Chondrocyte (in vitro differentiated cells): ENCODE data around the gene AGPS. TPM values are rescaled to one million over a fixed set of nuclear protein-coding genes. Genes with fewer than 3 reads are reported as not detected.
"Not testable (repeated sequence)": the region's sequence is repeated elsewhere in the genome, so short reads cannot be mapped to it uniquely, and the experiment has no call there.

Experiments used
- DNase-seq: peaks from one replicate; pipeline ENCODE4 v3.0.0; 2021; ENCODE audit warnings: mixed read lengths, low spot score
- H3K27ac Mint-ChIP-seq: one replicate; pipeline ENCODE4 v1.8.0; 2021; ENCODE audit warnings: mild to moderate bottlenecking, moderate library complexity, mixed read lengths; ENCODE audit not compliant: unreplicated experiment
- H3K27me3 Mint-ChIP-seq: 2 replicates; pipeline ENCODE4 v1.8.0; 2021; ENCODE audit warnings: low read depth, mixed read lengths
- H3K36me3 Mint-ChIP-seq: 2 replicates; pipeline ENCODE4 v1.8.0; 2021; ENCODE audit warnings: low read depth, mixed read lengths
- H3K4me1 Mint-ChIP-seq: 2 replicates; pipeline ENCODE4 v1.8.0; 2021; ENCODE audit warnings: low read depth, mild to moderate bottlenecking, mixed read lengths
- H3K4me3 Mint-ChIP-seq: one replicate; pipeline ENCODE4 v1.8.0; 2021; ENCODE audit warnings: mild to moderate bottlenecking, moderate library complexity, mixed read lengths; ENCODE audit not compliant: unreplicated experiment
- H3K9me3 Mint-ChIP-seq: 2 replicates; pipeline ENCODE4 v1.8.0; 2021; ENCODE audit warnings: low read depth, mixed read lengths
- total RNA-seq: library from RNA; stranded (reverse); gene quantifications from 3 replicates; pipeline ENCODE4 v1.2.1, GENCODE V29; 2021
- TF ChIP-seq, protein P1 (sequence below): fragments of 200-600 bp; sonication (generic); IDR thresholded peaks from 2 replicates; pipeline ENCODE4 v1.5.0; 2021; ENCODE audit warnings: antibody characterized with exemption, mild to moderate bottlenecking, moderate library complexity

Gene AGPS
- total RNA-seq, 1 donor from 2014 or later: 40.2 TPM

DNA sequence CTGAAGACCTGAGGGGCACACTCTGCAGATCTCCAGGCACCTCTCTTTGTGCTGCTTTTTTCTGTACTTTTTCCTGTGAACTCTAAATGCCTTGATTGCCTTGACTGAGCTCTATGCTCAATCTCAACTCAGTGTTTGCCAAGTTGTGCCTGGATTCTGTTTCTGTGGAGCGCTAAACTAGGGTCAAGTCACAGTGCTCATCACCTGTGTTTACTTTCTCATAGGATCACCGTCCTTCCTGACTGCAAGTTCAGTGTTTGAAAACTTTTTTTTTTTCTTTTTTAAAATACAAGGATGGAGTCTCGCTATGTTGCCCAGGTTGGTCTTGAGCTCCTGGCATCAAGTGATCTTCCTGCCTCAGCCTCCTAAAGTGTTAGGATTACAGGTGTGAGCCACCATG lies 62.6 kb downstream of the AGPS start:
- Mint-ChIP-seq H3K4me1 (peaks cover 4% of the 10 kb centered on the region), H3K4me3 (no peak overlapping the region), H3K27ac (no peak overlapping the region), H3K27me3 (no peaks in the 10 kb centered on the region), H3K9me3 (peaks cover 3% of the 10 kb centered on the region), H3K36me3 (peaks cover 15% of the 10 kb centered on the region)
- TF ChIP-seq, protein P1, sequence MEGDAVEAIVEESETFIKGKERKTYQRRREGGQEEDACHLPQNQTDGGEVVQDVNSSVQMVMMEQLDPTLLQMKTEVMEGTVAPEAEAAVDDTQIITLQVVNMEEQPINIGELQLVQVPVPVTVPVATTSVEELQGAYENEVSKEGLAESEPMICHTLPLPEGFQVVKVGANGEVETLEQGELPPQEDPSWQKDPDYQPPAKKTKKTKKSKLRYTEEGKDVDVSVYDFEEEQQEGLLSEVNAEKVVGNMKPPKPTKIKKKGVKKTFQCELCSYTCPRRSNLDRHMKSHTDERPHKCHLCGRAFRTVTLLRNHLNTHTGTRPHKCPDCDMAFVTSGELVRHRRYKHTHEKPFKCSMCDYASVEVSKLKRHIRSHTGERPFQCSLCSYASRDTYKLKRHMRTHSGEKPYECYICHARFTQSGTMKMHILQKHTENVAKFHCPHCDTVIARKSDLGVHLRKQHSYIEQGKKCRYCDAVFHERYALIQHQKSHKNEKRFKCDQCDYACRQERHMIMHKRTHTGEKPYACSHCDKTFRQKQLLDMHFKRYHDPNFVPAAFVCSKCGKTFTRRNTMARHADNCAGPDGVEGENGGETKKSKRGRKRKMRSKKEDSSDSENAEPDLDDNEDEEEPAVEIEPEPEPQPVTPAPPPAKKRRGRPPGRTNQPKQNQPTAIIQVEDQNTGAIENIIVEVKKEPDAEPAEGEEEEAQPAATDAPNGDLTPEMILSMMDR: no peak
- no peak for DNase-seq

DNA sequence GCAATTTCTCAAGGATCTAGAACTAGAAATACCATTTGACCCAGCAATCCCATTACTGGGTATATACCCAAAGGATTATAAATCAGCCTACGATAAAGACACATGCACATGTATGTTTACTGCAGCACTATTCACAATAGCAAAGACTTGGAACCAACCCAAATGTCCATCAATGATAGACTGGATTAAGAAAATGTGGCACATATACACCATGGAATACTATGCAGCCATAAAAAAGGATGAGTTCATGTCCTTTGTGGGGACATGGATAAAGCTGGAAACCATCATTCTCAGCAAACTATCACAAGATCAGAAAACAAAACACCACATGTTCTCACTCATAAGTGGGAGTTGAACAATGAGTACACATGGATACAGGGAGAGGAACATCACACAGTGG lies 67.2 kb downstream of the AGPS start:
- H3K27ac Mint-ChIP-seq, H3K9me3 Mint-ChIP-seq, H3K27me3 Mint-ChIP-seq, H3K4me3 Mint-ChIP-seq, H3K4me1 Mint-ChIP-seq, DNase-seq: not testable (repeated sequence)
- H3K36me3 Mint-ChIP-seq: peaks cover 11% of the 10 kb centered on the region

DNA sequence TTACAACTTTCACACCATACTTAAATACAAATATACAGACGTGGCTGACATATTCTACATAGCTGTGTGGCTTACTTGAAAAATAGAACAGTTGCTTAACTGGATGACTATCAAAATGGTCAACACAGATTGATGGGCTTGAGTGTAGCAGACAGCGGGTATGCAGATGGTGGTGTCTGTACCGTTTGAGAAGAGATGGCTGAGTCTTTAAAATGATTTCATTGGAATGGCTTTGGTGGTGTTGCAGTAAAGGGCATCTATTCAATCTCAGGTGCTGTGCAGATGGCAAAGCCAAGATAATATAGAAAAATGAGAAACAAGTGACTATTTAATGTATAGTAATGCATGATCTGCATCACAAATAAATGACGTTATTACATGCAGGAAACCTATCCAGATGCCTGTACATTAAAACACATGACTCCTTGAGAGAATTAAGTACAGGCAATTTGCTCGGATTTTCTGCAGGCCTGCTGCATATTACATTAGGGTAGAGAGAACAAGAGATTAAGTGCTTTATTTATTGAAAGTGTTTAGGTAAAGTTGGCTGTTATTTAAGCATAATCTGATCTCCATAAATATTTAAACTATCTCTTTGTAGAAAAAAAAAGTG lies 68.5 kb downstream of the AGPS start:
- Mint-ChIP-seq H3K27ac (no peak overlapping the region), H3K4me1 (peaks cover 14% of the 10 kb centered on the region), H3K36me3 (peaks cover 11% of the 10 kb centered on the region), H3K27me3 (no peaks in the 10 kb centered on the region), H3K9me3 (peaks cover 3% of the 10 kb centered on the region), H3K4me3 (no peak overlapping the region)
- no peak for DNase-seq
- TF ChIP-seq, protein P1: no peak

DNA sequence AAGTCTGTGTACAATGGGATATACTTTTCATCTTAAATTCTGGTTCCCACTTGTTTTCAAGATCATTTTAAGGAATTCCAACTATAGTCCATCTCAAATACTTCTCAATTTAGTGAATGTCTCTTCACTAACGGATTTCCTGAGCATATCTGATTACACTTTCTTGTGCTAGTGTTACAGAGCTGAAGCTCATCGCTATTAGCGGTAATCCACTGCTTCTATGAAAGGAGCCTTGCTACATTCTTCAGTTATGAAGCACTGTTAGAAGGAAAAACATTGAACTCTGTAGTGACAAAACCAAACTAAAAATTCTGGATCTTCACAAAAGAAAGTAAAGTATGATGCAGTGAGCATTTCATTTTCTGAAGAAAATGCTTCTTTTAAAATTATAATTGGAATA lies 72.0 kb downstream of the AGPS start:
- Mint-ChIP-seq H3K4me3 (no peak overlapping the region), H3K27me3 (no peaks in the 10 kb centered on the region), H3K9me3 (no peaks in the 10 kb centered on the region), H3K4me1 (peaks cover 21% of the 10 kb centered on the region), H3K36me3 (peaks cover 2% of the 10 kb centered on the region), H3K27ac (peak overlapping the region; percentile 76)
- no peak for DNase-seq
- TF ChIP-seq, protein P1: no peak

DNA sequence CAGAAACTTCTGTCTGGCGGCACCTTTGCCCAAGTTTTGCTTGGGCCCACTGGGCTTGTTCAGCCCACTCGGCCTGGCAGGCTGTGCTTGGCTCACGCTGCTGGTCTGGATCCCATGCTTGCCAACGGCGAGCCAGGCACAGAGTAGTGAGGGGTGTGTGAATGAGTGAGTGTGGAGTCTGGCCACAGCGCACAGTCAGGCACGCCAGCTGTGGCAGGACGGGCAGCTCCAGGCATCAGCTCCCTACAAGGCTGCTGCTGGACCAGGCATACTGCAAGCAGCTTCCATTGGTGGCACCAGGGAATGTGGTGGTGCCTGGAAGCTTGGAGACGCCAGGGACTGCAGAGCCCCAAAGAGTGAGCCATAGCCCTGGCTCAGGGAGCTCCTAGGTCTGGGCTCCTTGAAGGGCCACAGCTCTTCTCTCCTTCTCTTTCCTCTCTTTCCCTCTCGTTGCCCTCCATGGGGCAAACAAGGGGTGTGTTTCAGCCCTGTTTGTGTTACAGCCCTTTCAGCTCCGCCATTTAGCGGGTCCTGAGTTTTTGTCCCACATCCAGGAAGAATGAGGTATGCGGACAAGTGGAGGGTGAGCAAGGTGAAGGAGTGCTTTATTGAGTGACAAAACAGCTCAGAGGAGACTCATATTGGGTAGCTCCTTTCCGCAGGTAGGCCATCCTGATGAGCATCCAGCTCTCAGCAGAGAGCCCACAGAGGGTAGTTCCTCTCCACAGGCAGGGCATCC lies 73.0 kb downstream of the AGPS start:
- no peak for DNase-seq
- Mint-ChIP-seq H3K9me3 (no peaks in the 10 kb centered on the region), H3K36me3 (peaks cover 2% of the 10 kb centered on the region), H3K4me3 (no peak overlapping the region), H3K27ac (no peak overlapping the region), H3K27me3 (no peaks in the 10 kb centered on the region), H3K4me1 (peaks cover 21% of the 10 kb centered on the region)
- TF ChIP-seq, protein P1: no peak
